ENCODE results near the gene RASSF8.

- no peak for TF ChIP-seq CTCF (conservative IDR thresholded peaks at IDR 0.05; ENCODE audit: low read depth in 2 of 2)
- no peak for TF ChIP-seq POLR2AphosphoS5 (IDR thresholded peaks at IDR 0.05; ENCODE audit: low read depth)
- no peak for TF ChIP-seq ZNF462 (CRISPR knock-in tag; IDR thresholded peaks at IDR 0.05)
- no peak for TF ChIP-seq EZH2 (IDR thresholded peaks at IDR 0.05; ENCODE audit: low read depth, unreplicated experiment)
- TF ChIP-seq REST (IDR thresholded peaks at IDR 0.05; ENCODE audit: unreplicated experiment) = no peak
- TF ChIP-seq EZH2phosphoT487 (IDR thresholded peaks at IDR 0.05; ENCODE audit: unreplicated experiment) = no peak
- no peak for TF ChIP-seq NANOG (IDR thresholded peaks at IDR 0.05; ENCODE audit: borderline replicate concordance)
- no peak for TF ChIP-seq ZNF114 (CRISPR knock-in tag; IDR thresholded peaks at IDR 0.05)
- TF ChIP-seq CREB1 (CRISPR knock-in tag; IDR thresholded peaks at IDR 0.05; ENCODE audit: low read depth) = no peak
- TF ChIP-seq JUNB (IDR thresholded peaks at IDR 0.05; ENCODE audit: unreplicated experiment) = no peak
- no peak for TF ChIP-seq ETS1 (IDR thresholded peaks at IDR 0.05)
- TF ChIP-seq ZNF331 (CRISPR knock-in tag; IDR thresholded peaks at IDR 0.05; ENCODE audit: low read depth) = no peak
- no peak for TF ChIP-seq STAT1 (IDR thresholded peaks at IDR 0.05; ENCODE audit: unreplicated experiment)
Observed at GRCh38 chr12:26026713-26027112, 68.2 kb downstream of the RASSF8 start.
